Mesothelial cell of epicardium (in vitro differentiated cells): ENCODE results near the gene ZNF740. TPM values are rescaled to one million over a fixed set of nuclear protein-coding genes. Genes with fewer than 3 reads are reported as not detected.
"Not testable (repeated sequence)": the region's sequence is repeated elsewhere in the genome, so short reads cannot be mapped to it uniquely, and the experiment has no call there.

Experiments
- DNase-seq, 2 experiments: peaks; one replicate each; pipeline ENCODE4 v3.0.0; 2021; ENCODE audit warnings: low spot score in 2 of 2; ENCODE audit not compliant: unreplicated experiment in 2 of 2
- H3K27ac Mint-ChIP-seq: 2 replicates; pipeline ENCODE4 v1.8.0; 2021; ENCODE audit warnings: mixed read lengths
- H3K27me3 Mint-ChIP-seq: 2 replicates; pipeline ENCODE4 v1.8.0; 2021; ENCODE audit warnings: low read depth, mixed read lengths
- H3K36me3 Mint-ChIP-seq: 2 replicates; pipeline ENCODE4 v1.8.0; 2021; ENCODE audit warnings: mixed read lengths
- H3K4me1 Mint-ChIP-seq: 2 replicates; pipeline ENCODE4 v1.8.0; 2021; ENCODE audit warnings: mixed read lengths
- H3K4me3 Mint-ChIP-seq: 2 replicates; pipeline ENCODE4 v1.8.0; 2021; ENCODE audit warnings: mild to moderate bottlenecking, moderate library complexity, mixed read lengths
- H3K9me3 Mint-ChIP-seq: 2 replicates; pipeline ENCODE4 v1.8.0; 2021; ENCODE audit warnings: mixed read lengths
- total RNA-seq: library from RNA; stranded (reverse); gene quantifications from 3 replicates; pipeline ENCODE4 v1.2.1, GENCODE V29; 2021
- TF ChIP-seq, protein P1 (sequence below): fragments of 200-600 bp; sonication (generic); IDR thresholded peaks from one replicate; pipeline ENCODE4 v1.5.0; 2021; ENCODE audit warnings: antibody characterized with exemption; ENCODE audit not compliant: unreplicated experiment

Gene ZNF740
- total RNA-seq, 1 donor from 2014 or later = 97.5 TPM

DNA sequence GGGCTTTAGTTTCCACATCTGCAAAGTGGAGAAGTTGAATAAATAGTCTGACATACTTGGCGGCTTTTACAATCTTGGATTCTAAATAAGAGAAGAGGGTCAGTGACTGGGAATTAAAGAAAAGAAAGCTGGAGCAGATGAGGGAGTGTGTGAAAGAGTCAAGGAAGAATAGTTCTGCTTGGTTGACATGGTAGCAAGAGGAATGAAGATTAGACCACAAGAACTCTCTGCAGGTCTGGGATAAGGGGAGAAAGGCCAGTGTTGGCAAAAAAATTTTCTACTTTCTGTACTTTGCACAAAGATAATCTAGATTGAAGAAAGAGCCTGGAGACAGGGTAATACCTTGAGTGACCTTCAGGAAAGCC is 20.6 kb downstream of the ZNF740 start:
- TF ChIP-seq, protein P1, sequence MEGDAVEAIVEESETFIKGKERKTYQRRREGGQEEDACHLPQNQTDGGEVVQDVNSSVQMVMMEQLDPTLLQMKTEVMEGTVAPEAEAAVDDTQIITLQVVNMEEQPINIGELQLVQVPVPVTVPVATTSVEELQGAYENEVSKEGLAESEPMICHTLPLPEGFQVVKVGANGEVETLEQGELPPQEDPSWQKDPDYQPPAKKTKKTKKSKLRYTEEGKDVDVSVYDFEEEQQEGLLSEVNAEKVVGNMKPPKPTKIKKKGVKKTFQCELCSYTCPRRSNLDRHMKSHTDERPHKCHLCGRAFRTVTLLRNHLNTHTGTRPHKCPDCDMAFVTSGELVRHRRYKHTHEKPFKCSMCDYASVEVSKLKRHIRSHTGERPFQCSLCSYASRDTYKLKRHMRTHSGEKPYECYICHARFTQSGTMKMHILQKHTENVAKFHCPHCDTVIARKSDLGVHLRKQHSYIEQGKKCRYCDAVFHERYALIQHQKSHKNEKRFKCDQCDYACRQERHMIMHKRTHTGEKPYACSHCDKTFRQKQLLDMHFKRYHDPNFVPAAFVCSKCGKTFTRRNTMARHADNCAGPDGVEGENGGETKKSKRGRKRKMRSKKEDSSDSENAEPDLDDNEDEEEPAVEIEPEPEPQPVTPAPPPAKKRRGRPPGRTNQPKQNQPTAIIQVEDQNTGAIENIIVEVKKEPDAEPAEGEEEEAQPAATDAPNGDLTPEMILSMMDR = no peak

DNA sequence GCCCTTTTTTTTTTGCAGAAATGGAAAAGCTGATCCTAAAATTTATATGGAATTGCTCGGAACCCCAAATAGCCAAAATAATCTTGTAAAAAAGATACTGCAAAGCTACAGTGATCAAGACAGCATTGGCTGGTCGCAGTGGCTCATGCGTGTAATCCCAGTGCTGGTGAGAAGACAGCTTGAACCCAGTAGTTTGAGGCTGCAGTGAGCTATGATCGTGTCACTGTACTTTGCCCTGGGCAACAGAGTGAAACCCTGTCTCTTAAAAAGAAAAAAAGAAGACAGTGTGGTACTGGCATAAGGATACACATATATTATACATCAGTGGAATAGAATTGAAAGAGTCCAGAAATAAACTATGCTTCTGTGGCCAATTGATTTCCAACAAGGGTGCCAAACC is 21.1 kb downstream of the ZNF740 start:
- H3K27ac Mint-ChIP-seq = no peak overlapping the region

More for the DNA sequence above, 20.6 kb downstream of the ZNF740 start:
- Mint-ChIP-seq H3K27ac (peak overlapping the region; percentile 20), H3K4me1 (peaks cover 3% of the 10 kb centered on the region), H3K9me3 (no peaks in the 10 kb centered on the region), H3K36me3 (no peaks in the 10 kb centered on the region), H3K27me3 (peaks cover 30% of the 10 kb centered on the region), H3K4me3 (no peak overlapping the region)
- no peak for DNase-seq

DNA sequence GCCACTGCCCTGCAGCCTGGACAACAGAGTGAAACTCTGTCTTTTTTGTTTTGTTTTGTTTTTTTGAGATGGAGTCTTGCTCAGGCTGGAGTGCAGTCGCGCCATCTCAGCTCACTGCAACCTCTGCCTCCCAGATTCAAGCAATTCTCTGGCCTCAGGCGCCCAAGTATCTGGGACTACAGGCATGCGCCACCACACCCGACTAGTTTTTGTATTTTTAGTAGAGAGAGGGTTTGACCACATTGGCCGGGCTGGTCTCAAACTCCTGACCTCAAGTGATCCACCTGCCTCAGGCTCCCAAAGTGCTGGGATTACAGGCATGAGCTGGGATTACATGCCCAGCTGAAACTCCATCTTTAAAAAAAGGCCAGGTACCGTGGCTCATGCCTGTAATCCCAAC is 21.8 kb downstream of the ZNF740 start:
- peaks cover 20% of the 10 kb centered on the region for H3K27me3 Mint-ChIP-seq
- not testable (repeated sequence) for H3K27ac Mint-ChIP-seq, H3K36me3 Mint-ChIP-seq, H3K9me3 Mint-ChIP-seq, DNase-seq, H3K4me1 Mint-ChIP-seq, H3K4me3 Mint-ChIP-seq

More for the DNA sequence above, 21.1 kb downstream of the ZNF740 start:
- TF ChIP-seq, protein P1 = no peak
- peaks cover 27% of the 10 kb centered on the region for H3K27me3 Mint-ChIP-seq
- H3K9me3 Mint-ChIP-seq = no peaks in the 10 kb centered on the region
- no peaks in the 10 kb centered on the region for H3K36me3 Mint-ChIP-seq
- peaks cover 3% of the 10 kb centered on the region for H3K4me1 Mint-ChIP-seq
- no peak overlapping the region for H3K4me3 Mint-ChIP-seq
- no peak for DNase-seq

DNA sequence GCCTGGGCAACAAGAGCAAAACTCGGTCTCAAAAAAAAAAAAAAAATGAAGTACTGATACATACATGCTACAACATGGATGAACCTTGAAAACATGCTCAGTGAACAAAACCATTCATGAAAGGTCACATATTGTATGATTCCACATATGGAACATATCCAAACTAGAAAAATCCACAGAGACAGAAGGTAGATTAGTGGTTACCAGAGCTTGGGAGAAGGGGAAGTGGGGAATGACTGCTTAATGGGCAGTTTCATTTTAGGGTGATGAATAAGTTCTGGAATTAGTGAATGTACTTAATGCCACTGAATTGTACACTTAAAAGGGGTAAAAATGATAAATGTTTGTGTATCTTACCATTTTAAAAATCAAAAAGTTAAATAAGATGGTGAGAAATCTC is 23.8 kb downstream of the ZNF740 start:
- H3K4me3 Mint-ChIP-seq = no peak overlapping the region
- TF ChIP-seq, protein P1 = no peak
- H3K27me3 Mint-ChIP-seq = peaks cover 3% of the 10 kb centered on the region
- no peaks in the 10 kb centered on the region for H3K4me1 Mint-ChIP-seq
- H3K36me3 Mint-ChIP-seq = no peaks in the 10 kb centered on the region
- DNase-seq = no peak
- H3K27ac Mint-ChIP-seq = no peak overlapping the region
- no peaks in the 10 kb centered on the region for H3K9me3 Mint-ChIP-seq

DNA sequence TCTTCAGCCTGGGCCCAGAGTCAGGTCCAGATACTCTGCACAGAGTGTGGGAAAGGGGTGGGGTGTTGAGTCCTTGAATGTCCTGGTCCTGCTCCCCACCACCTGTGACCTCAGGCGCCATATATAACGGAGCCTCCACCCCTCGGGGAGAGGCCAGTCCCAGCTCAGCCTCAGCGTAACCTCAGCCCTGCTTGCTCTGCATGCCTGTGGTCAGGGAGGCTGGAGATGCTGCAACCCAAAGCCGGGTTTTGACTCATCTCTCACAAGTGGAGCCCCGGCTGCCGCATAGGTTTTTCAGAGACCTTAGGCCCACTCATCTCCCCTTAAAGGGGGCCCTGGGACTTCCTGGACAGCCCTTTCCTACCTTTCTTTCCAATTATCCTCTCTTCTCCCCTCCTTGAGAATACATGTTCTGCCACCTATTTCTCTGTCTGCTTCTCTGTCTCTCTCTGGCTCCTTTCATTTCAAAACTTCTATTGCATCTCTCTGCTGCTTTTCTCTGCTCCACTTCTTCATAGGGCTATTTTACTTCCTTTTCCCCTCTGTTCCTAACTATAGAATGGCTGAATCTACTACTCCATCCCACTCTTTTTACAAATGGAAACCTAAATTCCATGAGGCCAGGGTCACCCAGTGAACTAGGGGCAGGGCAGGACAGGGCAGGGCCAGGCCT is 25.4 kb downstream of the ZNF740 start:
- Mint-ChIP-seq H3K27me3 (no peaks in the 10 kb centered on the region), H3K36me3 (peaks cover 3% of the 10 kb centered on the region), H3K4me3 (no peak overlapping the region), H3K27ac (no peak overlapping the region), H3K9me3 (no peaks in the 10 kb centered on the region), H3K4me1 (no peaks in the 10 kb centered on the region)
- DNase-seq = no peak
- TF ChIP-seq, protein P1 = no peak

DNA sequence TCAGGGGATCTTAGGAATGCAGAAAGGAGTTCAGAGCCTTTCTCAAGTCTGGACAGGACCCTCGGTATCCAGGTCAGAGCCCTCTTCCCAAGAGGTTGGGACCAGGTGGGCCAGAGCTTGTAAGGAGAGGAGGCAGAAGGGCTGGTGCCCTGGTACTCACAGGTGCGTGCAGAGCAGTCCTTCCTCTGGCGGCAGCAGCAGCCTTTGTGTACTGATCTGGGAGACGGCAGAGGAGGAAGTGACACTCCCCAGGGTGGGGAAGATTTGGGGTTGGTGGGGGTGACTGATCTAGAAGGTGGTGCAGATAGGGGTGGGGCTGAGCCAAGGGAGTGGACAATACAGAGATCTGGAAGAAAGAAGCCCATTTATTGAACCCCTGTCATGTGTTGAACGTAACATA is 26.5 kb downstream of the ZNF740 start, which contains the start of gene ITGB7:
TSS of gene ITGB7 (minus strand) at position 210 of the 400 bp plus-strand sequence. CDS start 6,808 bp downstream, outside the sequence.
- no peaks in the 10 kb centered on the region for H3K4me1 Mint-ChIP-seq
- peaks cover 8% of the 10 kb centered on the region for H3K36me3 Mint-ChIP-seq
- no peaks in the 10 kb centered on the region for H3K9me3 Mint-ChIP-seq
- DNase-seq = no peak
- no peaks in the 10 kb centered on the region for H3K27me3 Mint-ChIP-seq
- TF ChIP-seq, protein P1 = no peak
- H3K4me3 Mint-ChIP-seq = no peak within 1 kb of the TSS
- H3K27ac Mint-ChIP-seq = no peak within 1 kb of the TSS
